Measurements from ENCODE around the gene INO80.

The INO80 gene

GRCh38 chr15:41028853-41029252 is 87.2 kb downstream of the INO80 start:
- no peak for DNase-seq (ENCODE audit: low spot score)
- TF ChIP-seq CTCF (IDR thresholded peaks at IDR 0.05): no peak
- no peak overlapping the region for H3K27ac ChIP-seq
- no peak overlapping the region for H3K4me3 ChIP-seq

DNA sequence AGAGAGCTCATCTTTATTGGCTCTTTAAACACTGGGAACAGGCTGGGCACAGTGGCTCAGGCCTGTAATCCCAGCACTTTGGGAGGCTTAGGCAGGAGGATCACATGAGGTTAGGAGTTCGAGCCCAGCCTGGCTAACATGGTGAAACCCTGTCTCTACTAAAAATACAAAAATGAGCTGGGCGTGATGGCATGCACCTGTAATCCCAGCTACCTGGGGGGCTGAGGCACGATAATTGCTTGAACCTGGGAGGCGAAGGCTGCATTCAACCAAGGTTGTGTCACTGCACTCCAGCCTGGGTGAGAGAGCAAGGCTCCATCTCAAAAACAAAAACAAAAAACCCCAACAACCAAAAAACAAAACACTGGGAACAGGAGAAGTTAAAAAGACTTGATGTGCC is 90.7 kb downstream of the INO80 start:
- no peak for DNase-seq (ENCODE audit: low spot score)
- Histone ChIP-seq H3K27ac (peak overlapping the region in 1 of 2 donors; percentile 68), H3K4me3 (no peak overlapping the region)
- TF ChIP-seq CTCF (IDR thresholded peaks at IDR 0.05): no peak

DNA sequence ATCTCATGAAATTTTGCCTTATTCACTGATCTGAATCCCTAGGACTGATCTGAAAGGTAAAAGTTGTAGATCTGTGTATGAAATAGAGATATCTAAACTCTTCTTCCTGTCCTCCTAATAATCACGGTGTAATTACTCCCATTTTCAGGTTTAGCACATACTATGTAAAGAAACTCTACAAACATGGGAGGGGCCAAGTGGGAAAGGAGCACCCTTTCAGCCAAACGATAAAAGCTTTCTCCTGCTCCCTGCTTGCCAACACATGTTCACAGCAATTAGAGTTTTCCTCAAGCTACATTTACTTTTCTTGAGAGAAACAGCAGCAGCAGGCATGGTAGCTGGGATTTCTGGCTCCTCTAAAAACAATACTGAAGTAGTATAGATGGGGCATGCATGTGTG is 91.2 kb downstream of the INO80 start:
- H3K27ac ChIP-seq: peak overlapping the region; percentile 4 to 68
- no peak for TF ChIP-seq CTCF (IDR thresholded peaks at IDR 0.05)
- DNase-seq (ENCODE audit: low spot score): no peak
- H3K4me3 ChIP-seq: no peak overlapping the region

DNA sequence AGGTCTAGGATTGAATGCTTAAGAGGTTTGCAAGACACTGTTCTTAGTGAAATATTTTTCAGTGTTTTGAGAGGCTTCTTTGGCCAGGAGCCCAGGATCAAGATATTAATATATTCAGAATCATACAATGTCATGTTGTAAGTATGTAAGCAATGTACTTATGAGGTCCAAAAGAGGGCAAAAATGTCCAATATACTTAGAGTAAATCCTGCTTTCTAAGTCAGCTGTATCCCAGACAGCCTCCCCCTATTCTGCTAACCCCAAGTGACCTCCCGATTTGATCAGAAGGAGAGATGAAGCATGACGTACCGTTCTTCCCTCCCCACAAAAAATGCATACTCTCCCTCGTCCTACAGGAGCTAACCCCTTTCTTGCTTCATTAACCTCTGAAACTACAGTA is 91.9 kb downstream of the INO80 start:
- no peak for TF ChIP-seq CTCF (IDR thresholded peaks at IDR 0.05)
- no peak for DNase-seq (ENCODE audit: low spot score)
- Histone ChIP-seq H3K4me3 (no peak overlapping the region), H3K27ac (peak overlapping the region; percentile 4 to 68)

DNA sequence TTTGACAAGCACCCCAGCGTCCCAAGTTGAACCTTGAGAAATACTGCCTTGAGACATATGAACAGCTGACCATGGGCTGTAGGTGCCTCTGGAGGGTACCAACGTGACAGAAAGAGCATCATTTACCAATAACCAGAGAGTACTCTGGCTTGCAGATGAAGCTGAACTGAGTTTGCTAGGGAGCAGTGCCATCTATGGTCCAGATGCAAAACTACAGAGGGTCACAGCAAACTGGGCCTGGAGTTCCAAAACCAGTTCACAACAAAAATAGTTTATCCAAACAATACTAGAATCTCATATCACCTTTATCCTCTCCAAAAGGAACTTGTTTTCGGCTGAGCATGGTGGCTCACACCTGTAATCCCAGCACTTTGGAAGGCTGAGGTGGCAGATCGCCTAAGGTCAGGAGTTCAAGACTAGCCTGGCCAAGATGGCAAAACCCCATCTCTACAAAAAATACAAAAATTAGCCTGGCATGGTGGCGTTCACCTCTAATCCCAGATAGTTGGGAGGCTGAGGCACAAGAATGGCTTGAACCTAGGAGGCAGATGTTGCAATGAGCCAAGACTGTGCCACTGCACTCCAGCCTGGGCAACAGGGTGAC is 93.5 kb downstream of the INO80 start:
- Histone ChIP-seq H3K4me3 (no peak overlapping the region), H3K27ac (peak overlapping the region in 1 of 2 donors; percentile 66)
- TF ChIP-seq CTCF (IDR thresholded peaks at IDR 0.05): peak; percentile 55
- DNase-seq (ENCODE audit: low spot score): no peak

DNA sequence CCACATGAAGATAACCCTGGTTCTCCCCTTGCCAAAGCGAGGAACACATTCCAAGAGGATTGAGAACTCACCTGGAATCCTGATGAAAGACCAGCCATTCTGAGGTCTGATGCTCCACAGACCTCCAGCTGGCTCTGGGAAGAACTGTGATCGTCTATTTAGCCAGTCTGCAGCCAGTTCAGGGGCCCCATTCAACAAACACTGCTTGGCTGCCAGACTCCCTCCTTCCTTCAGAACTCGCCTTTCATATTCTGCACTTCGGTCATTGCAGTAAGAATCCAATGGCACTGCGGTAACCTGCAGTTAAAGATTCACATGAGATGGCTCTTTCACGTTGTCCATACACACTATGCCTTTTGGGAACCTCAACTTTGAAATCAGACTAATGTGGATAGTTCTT is 95.3 kb downstream of the INO80 start:
- no peak overlapping the region for H3K4me3 ChIP-seq
- no peak for TF ChIP-seq CTCF (IDR thresholded peaks at IDR 0.05)
- no peak overlapping the region for H3K27ac ChIP-seq
- DNase-seq (ENCODE audit: low spot score): no peak

GRCh38 chr15:41020311-41020710 is 95.8 kb downstream of the INO80 start:
- TF ChIP-seq CTCF (IDR thresholded peaks at IDR 0.05): no peak
- no peak for DNase-seq (ENCODE audit: low spot score)
- Histone ChIP-seq H3K27ac (no peak overlapping the region), H3K4me3 (no peak overlapping the region)
